ENCODE measurements around the gene RALGAPA2.

- TF ChIP-seq CTCF (IDR thresholded peaks at IDR 0.05) (no peak), POLR2A (IDR thresholded peaks at IDR 0.05) (no peak)
Observed at GRCh38 chr20:20448881-20449280, 263.6 kb downstream of the RALGAPA2 start.

Measured in thyroid gland (tissue), 4 donors.